Measurements from ENCODE around the gene FAT1.

FAT1 gene

GRCh38 chr4:186723292-186724057 lies at the start of gene FAT1:
FAT1 (minus strand) TSS chr4:186723856; CDS start chr4:186709827, 14,029 bp downstream.
- TF ChIP-seq SUZ12 (IDR thresholded peaks at IDR 0.05; ENCODE audit: extremely low read depth, insufficient read depth, insufficient read length), result no peak
- no peak for TF ChIP-seq ZNF274 (IDR thresholded peaks at IDR 0.05; ENCODE audit: low read depth, low read length)
- TF ChIP-seq YY1 (IDR thresholded peaks at IDR 0.05; ENCODE audit: insufficient read depth, insufficient read length), result no peak
- Histone ChIP-seq H3K4me1 (ENCODE audit: insufficient read depth, insufficient read length) (no peaks in the 10 kb centered on the region), H3K4me3 (ENCODE audit: insufficient read length, low read depth) (peak within 1 kb of the TSS; percentile 67), H3K36me3 (ENCODE audit: insufficient read depth, insufficient read length, low read length) (peaks cover 5% of the 10 kb centered on the region), H3K27me3 (ENCODE audit: insufficient read depth, insufficient read length) (no peaks in the 10 kb centered on the region), H3K9me3 (ENCODE audit: insufficient read depth, low read length) (peaks cover 30% of the 10 kb centered on the region), H3K9ac (ENCODE audit: insufficient read length, low read depth) (peak within 1 kb of the TSS; percentile 95)
- DNase-seq (ENCODE audit: low read depth, low spot score), result no peak

GRCh38 chr4:186772936-186773487 lies 49.4 kb upstream of the FAT1 start:
- Histone ChIP-seq H3K4me1 (ENCODE audit: insufficient read depth, insufficient read length) (no peaks in the 10 kb centered on the region), H3K4me3 (ENCODE audit: insufficient read length, low read depth) (no peak overlapping the region), H3K9me3 (ENCODE audit: insufficient read depth, low read length) (no peaks in the 10 kb centered on the region), H3K27me3 (ENCODE audit: insufficient read depth, insufficient read length) (no peaks in the 10 kb centered on the region), H3K9ac (ENCODE audit: insufficient read length, low read depth) (no peak overlapping the region), H3K36me3 (ENCODE audit: insufficient read depth, insufficient read length, low read length) (no peaks in the 10 kb centered on the region)
- no peak for DNase-seq (ENCODE audit: low read depth, low spot score)
- TF ChIP-seq SUZ12 (IDR thresholded peaks at IDR 0.05; ENCODE audit: extremely low read depth, insufficient read depth, insufficient read length), result no peak
- no peak for TF ChIP-seq ZNF274 (IDR thresholded peaks at IDR 0.05; ENCODE audit: low read depth, low read length)
- no peak for TF ChIP-seq YY1 (IDR thresholded peaks at IDR 0.05; ENCODE audit: insufficient read depth, insufficient read length)

- no peak for DNase-seq (ENCODE audit: low read depth, low spot score)
- Histone ChIP-seq H3K36me3 (ENCODE audit: insufficient read depth, insufficient read length, low read length) (no peaks in the 10 kb centered on the region), H3K9ac (ENCODE audit: insufficient read length, low read depth) (no peak overlapping the region), H3K4me3 (ENCODE audit: insufficient read length, low read depth) (no peak overlapping the region), H3K27me3 (ENCODE audit: insufficient read depth, insufficient read length) (no peaks in the 10 kb centered on the region), H3K9me3 (ENCODE audit: insufficient read depth, low read length) (no peaks in the 10 kb centered on the region), H3K4me1 (ENCODE audit: insufficient read depth, insufficient read length) (no peaks in the 10 kb centered on the region)
- TF ChIP-seq SUZ12 (IDR thresholded peaks at IDR 0.05; ENCODE audit: extremely low read depth, insufficient read depth, insufficient read length) (no peak), ZNF274 (IDR thresholded peaks at IDR 0.05; ENCODE audit: low read depth, low read length) (no peak), YY1 (IDR thresholded peaks at IDR 0.05; ENCODE audit: insufficient read depth, insufficient read length) (no peak)
These were observed 48.0 kb upstream of the FAT1 start for GRCh38 chr4:186771624-186772023.

- Histone ChIP-seq H3K4me1 (ENCODE audit: insufficient read depth, insufficient read length) (no peaks in the 10 kb centered on the region), H3K9ac (ENCODE audit: insufficient read length, low read depth) (no peak overlapping the region), H3K9me3 (ENCODE audit: insufficient read depth, low read length) (no peaks in the 10 kb centered on the region), H3K27me3 (ENCODE audit: insufficient read depth, insufficient read length) (no peaks in the 10 kb centered on the region), H3K4me3 (ENCODE audit: insufficient read length, low read depth) (no peak overlapping the region), H3K36me3 (ENCODE audit: insufficient read depth, insufficient read length, low read length) (no peaks in the 10 kb centered on the region)
- no peak for DNase-seq (ENCODE audit: low read depth, low spot score)
- TF ChIP-seq SUZ12 (IDR thresholded peaks at IDR 0.05; ENCODE audit: extremely low read depth, insufficient read depth, insufficient read length) (no peak), YY1 (IDR thresholded peaks at IDR 0.05; ENCODE audit: insufficient read depth, insufficient read length) (no peak), ZNF274 (IDR thresholded peaks at IDR 0.05; ENCODE audit: low read depth, low read length) (no peak)
These were observed 47.0 kb upstream of the FAT1 start for GRCh38 chr4:186770481-186771175.

- Histone ChIP-seq H3K27me3 (ENCODE audit: insufficient read depth, insufficient read length) (no peaks in the 10 kb centered on the region), H3K4me3 (ENCODE audit: insufficient read length, low read depth) (no peak overlapping the region), H3K9me3 (ENCODE audit: insufficient read depth, low read length) (no peaks in the 10 kb centered on the region), H3K36me3 (ENCODE audit: insufficient read depth, insufficient read length, low read length) (no peaks in the 10 kb centered on the region), H3K9ac (ENCODE audit: insufficient read length, low read depth) (no peak overlapping the region), H3K4me1 (ENCODE audit: insufficient read depth, insufficient read length) (no peaks in the 10 kb centered on the region)
- no peak for DNase-seq (ENCODE audit: low read depth, low spot score)
- TF ChIP-seq ZNF274 (IDR thresholded peaks at IDR 0.05; ENCODE audit: low read depth, low read length) (no peak), SUZ12 (IDR thresholded peaks at IDR 0.05; ENCODE audit: extremely low read depth, insufficient read depth, insufficient read length) (no peak), YY1 (IDR thresholded peaks at IDR 0.05; ENCODE audit: insufficient read depth, insufficient read length) (no peak)
These were observed 44.1 kb upstream of the FAT1 start for GRCh38 chr4:186767794-186768193.

- no peaks in the 10 kb centered on the region for H3K4me1 ChIP-seq (ENCODE audit: insufficient read depth, insufficient read length)
- H3K9ac ChIP-seq (ENCODE audit: insufficient read length, low read depth), result no peak overlapping the region
- no peak for DNase-seq (ENCODE audit: low read depth, low spot score)
- H3K4me3 ChIP-seq (ENCODE audit: insufficient read length, low read depth), result no peak overlapping the region
- no peaks in the 10 kb centered on the region for H3K36me3 ChIP-seq (ENCODE audit: insufficient read depth, insufficient read length, low read length)
- TF ChIP-seq YY1 (IDR thresholded peaks at IDR 0.05; ENCODE audit: insufficient read depth, insufficient read length) (no peak), ZNF274 (IDR thresholded peaks at IDR 0.05; ENCODE audit: low read depth, low read length) (no peak), SUZ12 (IDR thresholded peaks at IDR 0.05; ENCODE audit: extremely low read depth, insufficient read depth, insufficient read length) (no peak)
- no peaks in the 10 kb centered on the region for H3K27me3 ChIP-seq (ENCODE audit: insufficient read depth, insufficient read length)
- no peaks in the 10 kb centered on the region for H3K9me3 ChIP-seq (ENCODE audit: insufficient read depth, low read length)
These were observed 42.3 kb upstream of the FAT1 start for GRCh38 chr4:186765673-186766546.

All from NT2/D1 (cell line).